Forelimb muscle (tissue), 1 donor: ENCODE results near the gene PPTC7. TPM values are rescaled to one million over a fixed set of nuclear protein-coding genes. Genes with fewer than 3 reads are reported as not detected.
"Not testable (repeated sequence)": the region's sequence is repeated elsewhere in the genome, so short reads cannot be mapped to it uniquely, and the experiment has no call there.

Experiments used
- DNase-seq: peaks from one replicate; pipeline ENCODE4 v3.0.0-alpha.2; 2013; ENCODE audit warnings: low read depth
- polyA plus RNA-seq: library from polyadenylated mRNA; unstranded; fragments of 120-200 nt; gene quantifications from one replicate; pipeline ENCODE4 v1.2.1, GENCODE V29; 2013; ENCODE audit not compliant: insufficient read length

The PPTC7 gene
- 10.6 TPM for polyA plus RNA-seq

- DNase-seq: peak; percentile 96
Observed at GRCh38 chr12:110583137-110584059, at the start of gene PPTC7. PPTC7 (minus strand) TSS chr12:110583318; CDS start chr12:110583031, 287 bp downstream.

- no peak for DNase-seq
Observed at GRCh38 chr12:110627500-110628195, 44.5 kb upstream of the PPTC7 start.

GRCh38 chr12:110622582-110622981 is 39.5 kb upstream of the PPTC7 start:
- DNase-seq: no peak

- DNase-seq: no peak
Observed at GRCh38 chr12:110619534-110619953, 36.4 kb upstream of the PPTC7 start.

GRCh38 chr12:110616471-110617115 is 33.5 kb upstream of the PPTC7 start:
- DNase-seq: no peak

GRCh38 chr12:110615171-110615570 is 32.1 kb upstream of the PPTC7 start:
- DNase-seq: no peak

GRCh38 chr12:110613771-110614684 is 30.9 kb upstream of the PPTC7 start, which contains the start of gene TCTN1:
TCTN1 (plus strand) TSS chr12:110614129; CDS start chr12:110614183, 54 bp downstream.
- peak; percentile 84 for DNase-seq

GRCh38 chr12:110613071-110613770 is 30.1 kb upstream of the PPTC7 start:
- no peak for DNase-seq

- no peak for DNase-seq
Observed at GRCh38 chr12:110606253-110606611, 23.1 kb upstream of the PPTC7 start.

GRCh38 chr12:110602085-110602814 is 19.1 kb upstream of the PPTC7 start:
- not testable (repeated sequence) for DNase-seq

GRCh38 chr12:110600254-110600653 is 17.1 kb upstream of the PPTC7 start:
- DNase-seq: no peak

- DNase-seq: no peak
Observed at GRCh38 chr12:110599334-110599733, 16.2 kb upstream of the PPTC7 start.

GRCh38 chr12:110597885-110598284 is 14.8 kb upstream of the PPTC7 start:
- DNase-seq: no peak

- not testable (repeated sequence) for DNase-seq
Observed at GRCh38 chr12:110592919-110593318, 9.8 kb upstream of the PPTC7 start.

GRCh38 chr12:110592078-110592477 is 9.0 kb upstream of the PPTC7 start:
- DNase-seq: no peak

GRCh38 chr12:110591451-110592051 is 8.4 kb upstream of the PPTC7 start:
- no peak for DNase-seq

- peak; percentile 68 for DNase-seq
Observed at GRCh38 chr12:110590806-110591326, 7.7 kb upstream of the PPTC7 start.

- DNase-seq: no peak
Observed at GRCh38 chr12:110590059-110590458, 6.9 kb upstream of the PPTC7 start.

- not testable (repeated sequence) for DNase-seq
Observed at GRCh38 chr12:110587102-110587501, 4.0 kb upstream of the PPTC7 start.
